OCI-LY1 (cell line): ENCODE data around the gene SLC22A2.

Experiments
- H2AFZ ChIP-seq: fragments of 200-600 bp; sonication (generic), shearing (Covaris generic); 2 replicates; pipeline ENCODE4 v1.6.0; 2014; ENCODE audit warnings: antibody characterized with exemption, mild to moderate bottlenecking, low read length
- H3F3A ChIP-seq: fragments of 200-600 bp; sonication (generic), shearing (Covaris generic); 2 replicates; pipeline ENCODE4 v1.6.0; 2014; ENCODE audit warnings: mild to moderate bottlenecking, antibody characterized with exemption, low read length, moderate library complexity; ENCODE audit not compliant: insufficient read depth
- H3K27ac ChIP-seq: fragments of 200-600 bp; sonication (generic); 2 replicates; pipeline ENCODE4 v1.5.1; 2014; ENCODE audit warnings: low read length, mixed run types, mild to moderate bottlenecking, low read depth; ENCODE audit not compliant: poor library complexity, severe bottlenecking
- H3K27me3 ChIP-seq: fragments of 200-600 bp; sonication (generic); 2 replicates; pipeline ENCODE4 v1.6.0; 2014; ENCODE audit warnings: antibody characterized with exemption, mild to moderate bottlenecking, low read length, moderate library complexity; ENCODE audit not compliant: insufficient read depth
- H3K36me3 ChIP-seq: fragments of 200-600 bp; sonication (generic); 2 replicates; pipeline ENCODE4 v1.6.1; 2014; ENCODE audit warnings: mild to moderate bottlenecking, antibody characterized with exemption, low read length, moderate library complexity, mixed read lengths; ENCODE audit not compliant: insufficient read depth
- H3K4me1 ChIP-seq: fragments of 200-600 bp; sonication (generic); 2 replicates; pipeline ENCODE4 v1.5.1; 2014; ENCODE audit warnings: mild to moderate bottlenecking, low read length, moderate library complexity; ENCODE audit not compliant: insufficient read depth, severe bottlenecking
- H3K4me2 ChIP-seq: fragments of 200-600 bp; sonication (generic), shearing (Covaris generic); 2 replicates; pipeline ENCODE4 v1.6.1; 2014; ENCODE audit warnings: low read length
- H3K4me3 ChIP-seq: fragments of 200-600 bp; sonication (generic); 2 replicates; pipeline ENCODE4 v1.5.1; 2014; ENCODE audit warnings: low read length, low read depth, mild to moderate bottlenecking, mixed read lengths; ENCODE audit not compliant: poor library complexity, severe bottlenecking
- H3K79me2 ChIP-seq: fragments of 200-600 bp; shearing (Covaris generic); 2 replicates; pipeline ENCODE4 v1.6.1; 2016; ENCODE audit warnings: mixed run types, low read length, mixed read lengths; ENCODE audit not compliant: insufficient read depth
- H3K9ac ChIP-seq: fragments of 200-600 bp; sonication (generic), shearing (Covaris generic); 2 replicates; pipeline ENCODE4 v1.6.1; 2014; ENCODE audit warnings: mild to moderate bottlenecking, low read length, mixed read lengths
- H3K9me2 ChIP-seq: fragments of 200-600 bp; sonication (generic), shearing (Covaris generic); 2 replicates; pipeline ENCODE4 v1.6.1; 2014; ENCODE audit warnings: low read depth, mild to moderate bottlenecking, low read length, mixed read lengths
- H3K9me3 ChIP-seq: fragments of 200-600 bp; shearing (Covaris generic); 2 replicates; pipeline ENCODE4 v1.6.1; 2014; ENCODE audit warnings: low read length, mixed read lengths
- H4K20me1 ChIP-seq: fragments of 200-600 bp; sonication (generic), shearing (Covaris generic); 2 replicates; pipeline ENCODE4 v1.6.0; 2016; ENCODE audit warnings: mild to moderate bottlenecking, low read length; ENCODE audit not compliant: insufficient read depth
- EZH2 ChIP-seq: fragments of 200-600 bp; sonication (generic), shearing (Covaris generic); IDR thresholded peaks from 2 replicates; pipeline ENCODE4 v1.8.0; 2017; ENCODE audit warnings: borderline replicate concordance, mixed run types, mild to moderate bottlenecking, antibody characterized with exemption, low read length, moderate library complexity, mixed read lengths
- TF ChIP-seq, protein P1 (sequence below): fragments of 200-600 bp; sonication (generic), shearing (Covaris generic); IDR thresholded peaks from 2 replicates; pipeline ENCODE4 v1.5.1; 2017; ENCODE audit warnings: mild to moderate bottlenecking, antibody characterized with exemption, low read length, moderate library complexity, mixed read lengths

SLC22A2 gene

DNA sequence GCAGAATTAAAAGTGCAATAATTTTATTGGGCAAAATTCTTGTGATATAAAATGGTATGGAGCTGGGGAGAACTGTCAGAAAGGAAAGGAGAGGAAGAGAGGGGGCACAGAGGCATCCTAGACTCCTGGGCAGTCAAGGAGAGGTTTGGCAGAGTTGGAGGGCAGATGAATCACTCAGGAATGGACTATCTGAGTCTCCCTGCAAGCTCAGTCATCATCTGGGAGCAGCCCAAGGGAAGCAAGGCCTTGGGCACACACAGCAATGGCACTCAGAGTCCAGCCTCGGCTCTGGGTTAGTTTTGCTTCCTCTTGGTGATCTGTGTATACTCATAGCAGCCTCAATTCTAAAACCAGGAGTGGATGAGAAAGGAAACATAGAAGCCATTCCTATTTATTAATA, 69.8 kb downstream of the SLC22A2 start:
- no peak overlapping the region for H2AFZ ChIP-seq
- H4K20me1 ChIP-seq = no peaks in the 10 kb centered on the region
- no peak overlapping the region for H3K9ac ChIP-seq
- H3K4me2 ChIP-seq = no peak overlapping the region
- no peaks in the 10 kb centered on the region for H3F3A ChIP-seq
- no peaks in the 10 kb centered on the region for H3K4me1 ChIP-seq
- H3K27ac ChIP-seq = no peak overlapping the region
- H3K9me3 ChIP-seq = 0 out of 2 replicates have a peak, but pooled peaks cover 3% of the 10 kb centered on the region
- H3K9me2 ChIP-seq = no peaks in the 10 kb centered on the region
- no peaks in the 10 kb centered on the region for H3K27me3 ChIP-seq
- H3K79me2 ChIP-seq = no peaks in the 10 kb centered on the region
- H3K36me3 ChIP-seq = no peaks in the 10 kb centered on the region
- no peak for TF ChIP-seq EZH2
- TF ChIP-seq, protein P1, sequence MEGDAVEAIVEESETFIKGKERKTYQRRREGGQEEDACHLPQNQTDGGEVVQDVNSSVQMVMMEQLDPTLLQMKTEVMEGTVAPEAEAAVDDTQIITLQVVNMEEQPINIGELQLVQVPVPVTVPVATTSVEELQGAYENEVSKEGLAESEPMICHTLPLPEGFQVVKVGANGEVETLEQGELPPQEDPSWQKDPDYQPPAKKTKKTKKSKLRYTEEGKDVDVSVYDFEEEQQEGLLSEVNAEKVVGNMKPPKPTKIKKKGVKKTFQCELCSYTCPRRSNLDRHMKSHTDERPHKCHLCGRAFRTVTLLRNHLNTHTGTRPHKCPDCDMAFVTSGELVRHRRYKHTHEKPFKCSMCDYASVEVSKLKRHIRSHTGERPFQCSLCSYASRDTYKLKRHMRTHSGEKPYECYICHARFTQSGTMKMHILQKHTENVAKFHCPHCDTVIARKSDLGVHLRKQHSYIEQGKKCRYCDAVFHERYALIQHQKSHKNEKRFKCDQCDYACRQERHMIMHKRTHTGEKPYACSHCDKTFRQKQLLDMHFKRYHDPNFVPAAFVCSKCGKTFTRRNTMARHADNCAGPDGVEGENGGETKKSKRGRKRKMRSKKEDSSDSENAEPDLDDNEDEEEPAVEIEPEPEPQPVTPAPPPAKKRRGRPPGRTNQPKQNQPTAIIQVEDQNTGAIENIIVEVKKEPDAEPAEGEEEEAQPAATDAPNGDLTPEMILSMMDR = no peak
- H3K4me3 ChIP-seq = no peak overlapping the region

DNA sequence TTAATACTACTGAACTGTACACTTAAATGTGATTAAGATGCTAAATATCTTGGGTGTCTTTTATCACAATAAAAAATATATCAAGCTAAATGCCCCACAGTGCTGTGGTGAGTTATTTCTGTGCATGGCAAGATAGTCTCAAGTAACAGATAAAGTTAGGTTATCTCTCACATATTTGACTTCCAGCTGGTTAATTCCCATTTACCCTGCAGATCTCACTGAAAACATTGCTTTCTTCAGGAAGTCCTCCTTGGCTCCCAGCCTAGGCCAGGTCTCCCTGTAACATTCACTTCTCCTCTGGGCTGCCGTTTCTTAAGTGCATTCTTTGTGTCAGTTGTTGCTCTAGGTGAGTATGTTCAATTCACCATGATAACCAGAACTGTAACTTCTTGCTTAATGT, 77.9 kb downstream of the SLC22A2 start:
- Histone ChIP-seq H3K4me3 (no peak overlapping the region), H3K27me3 (no peaks in the 10 kb centered on the region), H3K4me2 (no peak overlapping the region), H3K9me3 (no peaks in the 10 kb centered on the region), H3K4me1 (no peaks in the 10 kb centered on the region), H4K20me1 (no peaks in the 10 kb centered on the region), H3K9me2 (no peaks in the 10 kb centered on the region), H3K9ac (no peak overlapping the region), H3K36me3 (no peaks in the 10 kb centered on the region), H2AFZ (no peak overlapping the region), H3K27ac (no peak overlapping the region), H3F3A (no peaks in the 10 kb centered on the region), H3K79me2 (no peaks in the 10 kb centered on the region)
- no peak for TF ChIP-seq EZH2
- TF ChIP-seq, protein P1 = no peak

DNA sequence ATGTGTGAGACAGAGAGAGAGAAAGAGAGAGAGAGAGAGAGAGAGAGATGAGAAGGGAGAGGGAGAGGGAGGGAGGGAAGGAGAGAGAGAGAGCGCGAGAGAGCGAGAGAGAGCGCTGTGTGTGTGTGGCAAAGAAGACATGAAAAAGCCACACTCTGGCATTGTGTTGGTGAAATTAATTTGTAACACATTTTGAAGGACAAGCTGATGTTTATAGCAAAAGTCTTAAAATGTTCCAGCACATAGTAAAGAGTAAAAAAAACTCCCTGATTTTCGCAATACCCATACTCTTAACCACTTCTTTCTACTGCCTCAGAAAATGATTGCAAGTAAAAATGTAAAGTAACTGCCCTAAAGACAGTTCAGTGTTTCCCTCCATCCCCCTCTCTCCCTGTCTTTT, 80.3 kb downstream of the SLC22A2 start:
- Histone ChIP-seq H3F3A (no peaks in the 10 kb centered on the region), H4K20me1 (no peaks in the 10 kb centered on the region), H3K4me2 (no peak overlapping the region), H3K9me3 (no peaks in the 10 kb centered on the region), H3K27me3 (no peaks in the 10 kb centered on the region), H3K79me2 (no peaks in the 10 kb centered on the region), H3K27ac (no peak overlapping the region), H3K9ac (no peak overlapping the region), H3K9me2 (no peaks in the 10 kb centered on the region), H2AFZ (no peak overlapping the region), H3K4me3 (no peak overlapping the region), H3K4me1 (no peaks in the 10 kb centered on the region), H3K36me3 (no peaks in the 10 kb centered on the region)
- TF ChIP-seq, protein P1 = no peak
- no peak for TF ChIP-seq EZH2
